Transverse colon (tissue), 4 donors: ENCODE measurements around the gene TMEM9. TPM values are rescaled to one million over a fixed set of nuclear protein-coding genes. Genes with fewer than 3 reads are reported as not detected.

Experiments used
- DNase-seq: peaks from one replicate; pipeline ENCODE4 v3.0.0-alpha.2; 2019
- H3K27ac ChIP-seq, 4 donors: fragments of 200-600 bp; sonication (generic); 2 replicates each; pipeline ENCODE4 v1.5.1; 2016 to 2018; ENCODE audit warnings: inconsistent platforms in 4 of 4
- H3K27me3 ChIP-seq: fragments of 200-600 bp; sonication (generic); 2 replicates; pipeline ENCODE4 v1.5.1; 2017; ENCODE audit warnings: inconsistent platforms
- H3K36me3 ChIP-seq, 4 donors: fragments of 200-600 bp; sonication (generic); 2 replicates each; pipeline ENCODE4 v1.5.1; 2017 to 2019; ENCODE audit warnings: inconsistent platforms in 4 of 4
- H3K4me1 ChIP-seq, 4 donors: fragments of 200-600 bp; sonication (generic); 2 replicates each; pipeline ENCODE4 v1.5.1; 2017 to 2020; ENCODE audit warnings: inconsistent platforms in 4 of 4
- H3K4me3 ChIP-seq, 4 donors: fragments of 200-600 bp; sonication (generic); 1 replicate in 1 of 4; 2 replicates in 3 of 4; pipeline versions ENCODE4 v1.5.1 to v1.6.1; 2017 to 2019; ENCODE audit warnings: inconsistent platforms in 4 of 4
- H3K9me3 ChIP-seq, 2 donors: fragments of 200-600 bp; sonication (generic); 2 replicates each; pipeline ENCODE4 v1.5.1; 2017 to 2019; ENCODE audit warnings: inconsistent platforms in 2 of 2
- CTCF ChIP-seq, 5 experiments: fragments of 200-600 bp in 3 of 5; fragments of 450-650 bp in 2 of 5; sonication (generic) in 3 of 5; IDR thresholded peaks; 1 replicate in 2 of 5; 2 replicates in 3 of 5; pipeline ENCODE4 v1.5.1; 2016 to 2017; ENCODE audit warnings: antibody characterized with exemption in 5 of 5, inconsistent platforms in 3 of 5, mild to moderate bottlenecking in 2 of 5, moderate library complexity in 1 of 5
- POLR2A ChIP-seq: fragments of 450-650 bp; IDR thresholded peaks from one replicate; pipeline ENCODE4 v1.6.1; 2016; ENCODE audit warnings: antibody characterized with exemption, mild to moderate bottlenecking, moderate library complexity
- WGBS, 2 donors: methylation state at CpG; one replicate each; pipeline ENCODE4 v1.1.5; 2018; ENCODE audit warnings: low coverage in 1 of 2; 5-methylcytosine and 5-hydroxymethylcytosine counted together
- in situ Hi-C, 4 donors: fragments of 200-750 bp; cut with MboI; loops; one replicate each; pipeline versions ENCODE4 v1.15.0 to v1.15.1; 2017; ENCODE audit warnings: low sequenced_read_pairs in 3 of 4, low pct_ligation_motif_present in 1 of 4, low pct_unique_long_range_greater_than_20kb in 1 of 4
- intact Hi-C: fragments of 100-400 bp; cut with DNase I; formaldehyde crosslinking; loops from one replicate; pipeline ENCODE4 v1.15.1; 2023; ENCODE audit warnings: low total_unique reads
- total RNA-seq, 4 donors: library from RNA; depleted of rRNA; stranded (reverse); fragments of >200 nt; gene quantifications; one replicate each; pipeline ENCODE4 v1.1.0, GENCODE V29; 2016

TMEM9 gene
- total RNA-seq, 4 donors from 2014 or later: 6.7 to 35.4 (median 29.4) TPM

GRCh38 chr1:201085902-201086735 is 68.2 kb downstream of the TMEM9 start:
- in situ Hi-C loops: no loop called here
- 59 to 72% methylated on average over 5 to 12 of the region's 12 CpGs for WGBS, 2 donors
- intact Hi-C loops: no loop called here
- Histone ChIP-seq H3K9me3 (no peaks in the 10 kb centered on the region), H3K4me3 (no peak overlapping the region), H3K27ac (no peak overlapping the region), H3K4me1 (no peaks in the 10 kb centered on the region), H3K36me3 (no peaks in the 10 kb centered on the region), H3K27me3 (no peaks in the 10 kb centered on the region)
- peak; percentile 69 for DNase-seq
- no peak for TF ChIP-seq POLR2A
- peak; percentile 42 to 61 (median 56) for TF ChIP-seq CTCF (IDR thresholded peaks at IDR 0.05)

Other genes starting within 250 kb of the TMEM9 start
- gene KIF21B, start 130.8 kb downstream of the TMEM9 start, total RNA-seq: 10 to 100 TPM in 3 of 4 donors, 1 to 10 TPM in 1; 3.2 to 40.4 (median 22.7) TPM
- gene CACNA1S, start 42.0 kb downstream of the TMEM9 start, total RNA-seq: not detected
- not detected for gene ASCL5, start 27.3 kb downstream of the TMEM9 start, total RNA-seq
- under 1 TPM in 1 of 4 donors, not detected in 3; 0.14 TPM for gene IGFN1, start 36.4 kb upstream of the TMEM9 start, total RNA-seq
- gene PKP1, start 129.0 kb upstream of the TMEM9 start, total RNA-seq: under 1 TPM in 2 of 4 donors, not detected in 2; 0.14 to 0.32 TPM
- gene TNNT2, start 223.2 kb upstream of the TMEM9 start, total RNA-seq: under 1 TPM in 2 of 4 donors, not detected in 2; 0.14 to 0.95 TPM
- 100 to 1,000 TPM; 142 to 215 (median 177) TPM for gene LAD1, start 244.8 kb upstream of the TMEM9 start, total RNA-seq